Thoracic aorta (tissue), 2 donors: ENCODE data around the gene MAP1A. TPM values are rescaled to one million over a fixed set of nuclear protein-coding genes. Genes with fewer than 3 reads are reported as not detected.

Experiments used
- ATAC-seq: fragments of 150-250 bp; one replicate; pipeline ENCODE4 v1.8.0; 2017; ENCODE audit warnings: low read depth; ENCODE audit not compliant: insufficient number of reproducible peaks, low FRiP score
- DNase-seq: peaks from one replicate; pipeline ENCODE4 v3.0.0-alpha.2; 2020; ENCODE audit warnings: low spot score
- H3K27ac ChIP-seq, 2 donors: fragments of 200-600 bp; sonication (generic); 1 replicate in 1 of 2; 2 replicates in 1 of 2; pipeline ENCODE4 v1.5.1; 2016; ENCODE audit warnings: mild to moderate bottlenecking in 2 of 2, moderate library complexity in 2 of 2
- H3K27me3 ChIP-seq: fragments of 200-600 bp; sonication (generic); replicated peaks from 2 replicates; pipeline ENCODE4 v1.6.0; 2016; ENCODE audit warnings: mild to moderate bottlenecking; ENCODE audit not compliant: insufficient read depth
- H3K36me3 ChIP-seq: fragments of 200-600 bp; sonication (generic); one replicate; pipeline ENCODE4 v1.5.1; 2016
- H3K4me1 ChIP-seq, 2 donors: fragments of 200-600 bp; sonication (generic); 1 replicate in 1 of 2; 2 replicates in 1 of 2; pipeline versions ENCODE4 v1.5.1 to v1.6.0; 2016; ENCODE audit warnings: low read depth in 2 of 2, mild to moderate bottlenecking in 1 of 2; ENCODE audit not compliant: control insufficient read depth in 1 of 2
- H3K4me3 ChIP-seq: fragments of 200-600 bp; sonication (generic); 2 replicates; pipeline ENCODE4 v1.5.1; 2016; ENCODE audit warnings: mild to moderate bottlenecking
- H3K9me3 ChIP-seq: fragments of 200-600 bp; sonication (generic); 2 replicates; pipeline ENCODE4 v1.5.1; 2016
- total RNA-seq, 2 donors: library from RNA; depleted of rRNA; stranded (reverse); fragments of >200 nt; gene quantifications; one replicate each; pipeline versions ENCODE4 v1.1.0 to v1.2.3, GENCODE V29; 2016
- TF ChIP-seq, protein P1 (sequence below): fragments of 200-600 bp; sonication (generic); IDR thresholded peaks from one replicate; pipeline ENCODE4 v1.5.1; 2019; ENCODE audit warnings: antibody characterized with exemption

The MAP1A gene
- total RNA-seq, 2 donors from 2014 or later, result 29.8 to 39.4 TPM

DNA sequence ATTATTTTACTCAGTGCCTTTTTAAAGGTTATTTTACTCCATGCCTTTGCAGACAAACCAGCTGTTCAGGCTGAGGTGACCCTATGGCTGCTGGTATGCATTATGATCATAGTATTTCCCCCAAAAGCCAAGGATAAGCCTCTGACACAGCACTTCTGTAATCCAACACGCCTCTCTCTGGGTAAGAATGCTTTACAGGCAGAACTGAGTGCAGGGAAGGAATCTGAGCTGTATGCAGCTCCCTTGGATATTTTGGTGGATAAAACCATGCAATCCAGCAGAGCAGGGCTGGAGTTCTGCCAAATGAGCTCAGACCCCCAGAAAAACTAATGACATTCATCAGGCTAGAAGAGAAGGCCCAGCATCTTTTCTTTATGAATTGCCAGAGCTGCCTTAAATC, 11.7 kb upstream of the MAP1A start:
- TF ChIP-seq, protein P1, sequence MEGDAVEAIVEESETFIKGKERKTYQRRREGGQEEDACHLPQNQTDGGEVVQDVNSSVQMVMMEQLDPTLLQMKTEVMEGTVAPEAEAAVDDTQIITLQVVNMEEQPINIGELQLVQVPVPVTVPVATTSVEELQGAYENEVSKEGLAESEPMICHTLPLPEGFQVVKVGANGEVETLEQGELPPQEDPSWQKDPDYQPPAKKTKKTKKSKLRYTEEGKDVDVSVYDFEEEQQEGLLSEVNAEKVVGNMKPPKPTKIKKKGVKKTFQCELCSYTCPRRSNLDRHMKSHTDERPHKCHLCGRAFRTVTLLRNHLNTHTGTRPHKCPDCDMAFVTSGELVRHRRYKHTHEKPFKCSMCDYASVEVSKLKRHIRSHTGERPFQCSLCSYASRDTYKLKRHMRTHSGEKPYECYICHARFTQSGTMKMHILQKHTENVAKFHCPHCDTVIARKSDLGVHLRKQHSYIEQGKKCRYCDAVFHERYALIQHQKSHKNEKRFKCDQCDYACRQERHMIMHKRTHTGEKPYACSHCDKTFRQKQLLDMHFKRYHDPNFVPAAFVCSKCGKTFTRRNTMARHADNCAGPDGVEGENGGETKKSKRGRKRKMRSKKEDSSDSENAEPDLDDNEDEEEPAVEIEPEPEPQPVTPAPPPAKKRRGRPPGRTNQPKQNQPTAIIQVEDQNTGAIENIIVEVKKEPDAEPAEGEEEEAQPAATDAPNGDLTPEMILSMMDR, result no peak
- Histone ChIP-seq H3K9me3 (no peaks in the 10 kb centered on the region), H3K4me3 (no peak overlapping the region), H3K27me3 (no peaks in the 10 kb centered on the region), H3K27ac (no peak overlapping the region), H3K4me1 (peaks cover 0 to 12% of the 10 kb centered on the region in 2 donors), H3K36me3 (no peaks in the 10 kb centered on the region)
- ATAC-seq (no peak), DNase-seq (no peak)

DNA sequence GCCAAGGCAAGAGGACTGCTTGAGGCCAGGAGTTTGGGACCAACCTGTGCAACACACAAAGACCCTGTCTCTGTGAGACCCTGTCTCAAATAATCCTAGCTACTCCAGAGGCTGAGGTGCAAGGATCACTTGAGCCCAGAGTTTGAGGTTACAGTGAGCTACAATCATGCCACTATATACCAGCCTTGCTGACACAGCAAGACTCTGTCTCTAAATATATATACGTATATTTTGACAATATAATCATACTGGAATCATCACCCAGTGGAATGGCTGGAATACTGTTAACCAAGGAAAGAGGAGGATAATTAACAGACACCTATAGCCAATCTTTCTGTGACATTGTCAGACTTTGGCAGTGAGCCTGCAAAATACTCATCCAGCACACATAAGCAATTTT, 9.0 kb upstream of the MAP1A start:
- Histone ChIP-seq H3K36me3 (no peaks in the 10 kb centered on the region), H3K27ac (no peak overlapping the region), H3K4me1 (peaks cover 0 to 17% of the 10 kb centered on the region in 2 donors), H3K27me3 (no peaks in the 10 kb centered on the region), H3K4me3 (no peak overlapping the region), H3K9me3 (no peaks in the 10 kb centered on the region)
- DNase-seq (no peak), ATAC-seq (no peak)
- TF ChIP-seq, protein P1, result no peak

DNA sequence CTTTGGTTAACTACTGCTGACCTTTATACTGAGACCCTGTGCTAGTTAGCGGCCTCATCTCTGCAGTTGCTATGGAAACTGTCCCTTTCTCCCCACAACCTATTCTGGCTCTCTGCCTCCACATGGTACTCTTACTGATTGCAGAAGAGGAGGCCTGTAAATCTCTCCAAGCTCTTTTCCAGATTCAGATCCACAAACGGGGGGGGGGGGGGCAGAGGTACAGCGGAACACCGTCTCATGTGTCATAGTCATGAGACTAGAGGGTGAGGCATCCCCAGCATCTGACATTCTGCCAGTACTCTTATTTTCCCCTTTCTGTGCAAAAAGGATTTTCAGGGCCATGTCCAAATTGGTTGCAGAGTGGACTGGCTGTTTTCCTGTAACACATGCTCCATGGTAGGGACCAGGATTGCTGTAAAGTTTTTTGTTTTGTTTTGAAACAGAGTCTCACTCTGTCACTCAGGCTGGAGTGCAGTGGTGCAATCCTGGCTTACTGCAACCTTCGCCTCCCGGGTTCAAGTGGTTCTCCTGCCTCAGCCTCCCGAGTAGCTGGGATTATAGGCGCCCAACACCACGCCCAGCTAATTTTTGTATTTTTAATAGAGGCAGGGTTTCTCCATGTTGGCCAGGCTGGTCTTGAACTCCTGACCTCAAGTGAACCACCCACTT, 8.3 kb upstream of the MAP1A start:
- no peak for DNase-seq

DNA sequence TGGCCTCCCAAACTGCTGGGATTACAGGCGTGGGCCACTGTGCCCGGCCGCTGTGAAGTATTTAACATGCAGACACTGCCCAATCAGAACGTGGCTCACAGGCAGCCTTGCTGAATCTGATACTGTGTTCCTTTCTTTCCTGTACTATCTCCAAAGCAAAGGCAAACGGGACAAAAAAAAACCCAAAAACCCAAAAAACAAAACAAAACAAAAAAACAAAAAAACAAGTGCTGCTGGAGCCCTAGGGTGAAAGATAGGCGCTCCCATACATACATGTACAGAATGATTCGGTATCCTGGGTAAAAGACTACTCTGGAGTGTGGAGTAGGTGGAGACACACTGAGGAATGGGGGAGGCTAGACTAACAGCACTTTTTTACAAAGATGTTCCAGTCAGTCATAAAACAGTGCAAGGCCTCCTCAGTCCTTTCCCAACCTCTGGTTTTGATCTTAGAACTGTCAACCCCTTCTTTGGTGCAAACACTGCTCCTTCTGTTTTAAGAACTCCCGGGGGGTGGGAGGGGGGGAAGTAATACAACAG, 7.7 kb upstream of the MAP1A start:
- Histone ChIP-seq H3K27ac (no peak overlapping the region), H3K36me3 (no peaks in the 10 kb centered on the region), H3K4me3 (peak overlapping the region; percentile 81), H3K9me3 (no peaks in the 10 kb centered on the region), H3K4me1 (peaks cover 0 to 17% of the 10 kb centered on the region in 2 donors), H3K27me3 (no peaks in the 10 kb centered on the region)
- ATAC-seq (no peak), DNase-seq (no peak)
- TF ChIP-seq, protein P1, result no peak

More for the DNA sequence above, 8.3 kb upstream of the MAP1A start:
- H3K4me3 ChIP-seq, result no peak overlapping the region
- peaks cover 0 to 17% of the 10 kb centered on the region in 2 donors for H3K4me1 ChIP-seq
- no peak for ATAC-seq
- no peaks in the 10 kb centered on the region for H3K9me3 ChIP-seq
- H3K27me3 ChIP-seq, result no peaks in the 10 kb centered on the region
- no peak overlapping the region for H3K27ac ChIP-seq
- H3K36me3 ChIP-seq, result no peaks in the 10 kb centered on the region
- TF ChIP-seq, protein P1, result no peak

DNA sequence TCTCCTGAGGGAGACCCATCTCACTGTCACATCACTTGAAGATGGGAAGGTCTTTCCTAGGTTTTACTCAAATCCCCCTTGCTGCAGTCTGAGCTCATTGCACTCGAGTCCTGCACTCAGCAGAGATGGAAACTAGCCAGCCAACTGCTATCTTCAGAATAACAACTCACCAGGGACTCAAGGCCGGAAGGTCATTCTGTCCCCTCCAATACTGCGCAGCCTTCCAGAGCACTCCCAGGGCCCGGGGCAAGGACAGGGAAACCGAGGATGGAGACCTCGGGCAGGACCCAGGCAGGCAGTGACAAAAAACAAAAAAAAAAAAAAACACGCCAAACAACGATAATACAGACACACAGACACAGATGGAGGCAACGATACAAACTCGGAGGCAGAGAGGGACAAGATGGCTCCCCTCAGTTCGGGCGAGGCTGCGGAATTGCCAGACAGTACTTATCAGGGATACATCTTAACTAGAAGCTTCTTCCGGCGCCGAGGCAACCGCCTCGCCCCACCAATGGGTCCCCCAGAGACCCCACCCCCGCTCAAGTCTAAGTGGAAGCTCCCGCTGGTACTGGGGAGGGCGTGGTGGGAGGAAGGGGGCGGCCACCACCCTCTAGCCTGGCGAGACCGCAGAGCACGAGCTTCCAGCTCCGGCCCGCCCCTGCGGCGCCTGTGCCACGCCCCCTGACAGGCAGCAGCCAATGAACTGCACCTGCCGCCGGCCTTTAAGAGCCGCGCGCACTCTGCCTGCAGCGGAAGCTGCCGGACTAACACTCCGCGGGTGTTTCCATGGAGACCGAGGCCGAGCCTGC, 7.0 kb upstream of the MAP1A start:
- H3K27ac ChIP-seq, result peak overlapping the region; percentile 53 to 58
- H3K4me1 ChIP-seq, result peaks cover 0 to 17% of the 10 kb centered on the region in 2 donors
- no peaks in the 10 kb centered on the region for H3K27me3 ChIP-seq

More for the DNA sequence above, 7.0 kb upstream of the MAP1A start:
- no peaks in the 10 kb centered on the region for H3K9me3 ChIP-seq
- H3K36me3 ChIP-seq, result no peaks in the 10 kb centered on the region
- DNase-seq (peak; percentile 95), ATAC-seq (peak; percentile 95)
- TF ChIP-seq, protein P1, result peak; percentile 21
- peak overlapping the region; percentile 81 for H3K4me3 ChIP-seq
